ENCODE results near the gene NUBPL.

DNA sequence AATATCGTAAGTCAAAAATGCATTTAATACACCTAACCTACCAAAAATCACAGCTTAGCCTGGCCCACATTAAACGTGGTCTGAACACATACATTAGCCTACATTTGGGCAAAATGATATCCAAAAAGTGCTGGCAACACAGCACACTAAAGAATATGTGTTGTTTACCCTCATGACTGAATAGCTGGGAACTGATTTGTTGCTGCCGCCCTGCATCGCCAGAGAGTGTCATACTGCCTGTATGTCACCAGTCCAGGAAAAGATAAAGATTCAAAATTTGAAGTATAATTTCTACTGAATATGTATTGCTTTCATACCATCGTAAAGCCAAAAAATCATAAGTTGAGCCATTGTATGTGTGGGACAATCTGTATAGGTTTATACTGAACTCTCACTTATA, 157.8 kb downstream of the NUBPL start:
- TF ChIP-seq POLR2A (IDR thresholded peaks at IDR 0.05; ENCODE audit: low read length), result no peak
- TF ChIP-seq GATA1 (IDR thresholded peaks at IDR 0.05; ENCODE audit: low read depth, low read length), result no peak
